Activated CD8-positive, alpha-beta memory T cell treated with anti-CD3 and anti-CD28 coated beads for 1 hour (primary cell): ENCODE data around the gene TMEM179.

ENCODE experiments used
- DNase-seq, 2 donors: peaks; one replicate each; pipeline ENCODE4 v3.0.0-alpha.2; 2020; ENCODE audit warnings: low read depth in 1 of 2; ENCODE audit errors: extremely low read depth in 1 of 2

TMEM179 gene

GRCh38 chr14:104600141-104600643 is 4.4 kb downstream of the TMEM179 start:
- no peak for DNase-seq

GRCh38 chr14:104599446-104599845 is 5.1 kb downstream of the TMEM179 start:
- DNase-seq: no peak

GRCh38 chr14:104598910-104599273 is 5.7 kb downstream of the TMEM179 start:
- no peak for DNase-seq

- DNase-seq: no peak
Observed at GRCh38 chr14:104598039-104598909, 6.3 kb downstream of the TMEM179 start.

- no peak for DNase-seq
Observed at GRCh38 chr14:104597576-104597975, 7.0 kb downstream of the TMEM179 start.

GRCh38 chr14:104596927-104597351 is 7.6 kb downstream of the TMEM179 start:
- DNase-seq: no peak

GRCh38 chr14:104596451-104596918 is 8.1 kb downstream of the TMEM179 start:
- DNase-seq: no peak

- no peak for DNase-seq
Observed at GRCh38 chr14:104595911-104596450, 8.6 kb downstream of the TMEM179 start.

GRCh38 chr14:104595116-104595675 is 9.4 kb downstream of the TMEM179 start:
- no peak for DNase-seq

GRCh38 chr14:104594310-104595046 is 10.1 kb downstream of the TMEM179 start:
- no peak for DNase-seq

- no peak for DNase-seq
Observed at GRCh38 chr14:104593710-104594136, 10.8 kb downstream of the TMEM179 start.

- no peak for DNase-seq
Observed at GRCh38 chr14:104593241-104593701, 11.3 kb downstream of the TMEM179 start.

GRCh38 chr14:104592785-104593184 is 11.8 kb downstream of the TMEM179 start:
- no peak for DNase-seq

GRCh38 chr14:104592292-104592672 is 12.3 kb downstream of the TMEM179 start:
- DNase-seq: no peak

GRCh38 chr14:104591506-104592291 is 12.9 kb downstream of the TMEM179 start:
- no peak for DNase-seq

- DNase-seq: no peak
Observed at GRCh38 chr14:104591031-104591430, 13.5 kb downstream of the TMEM179 start.

- DNase-seq: no peak
Observed at GRCh38 chr14:104590240-104590965, 14.2 kb downstream of the TMEM179 start.

- DNase-seq: no peak
Observed at GRCh38 chr14:104589338-104590195, 15.0 kb downstream of the TMEM179 start.
